GM12878 (cell line): ENCODE results near the gene GUCA1A. TPM values are rescaled to one million over a fixed set of nuclear protein-coding genes. Genes with fewer than 3 reads are reported as not detected.
A peak's percentile ranks its signal among the peaks of the same experiment; 100 is the strongest.

ENCODE experiments used
- ATAC-seq: fragments of 200-7000 bp; cut with Tn5 transposase; 3 replicates; pipeline ENCODE4 v1.9.1; 2020; ENCODE audit warnings: mild to moderate bottlenecking, moderate library complexity
- BruUV-seq: library from RNA; stranded (reverse); fragments of 400-500 nt; replicated peaks from 2 replicates; lab custom pipeline; 2021; lab: Mats Ljungman, UMichigan
- CTCF ChIA-PET: fragments of 300-600 bp; sonication (Branson Sonifier 250); formaldehyde crosslinking; extraction: SDS; loops from one replicate; lab custom pipeline; 2021; ENCODE audit warnings: inconsistent platforms; lab: Yijun Ruan, JAX
- POLR2A ChIA-PET: fragments of 350-600 bp; formaldehyde crosslinking; extraction: SDS; loops from one replicate; lab custom pipeline; 2021; ENCODE audit warnings: inconsistent platforms; lab: Charles Lee
- RAD21 ChIA-PET: fragments of 300-600 bp; sonication (Branson Sonifier 250); formaldehyde crosslinking; loops from one replicate; lab custom pipeline; 2023; ENCODE audit warnings: antibody characterized with exemption; ENCODE audit not compliant: unreplicated experiment; lab: Charles Lee
- SMC1A ChIA-PET: fragments of 300-600 bp; sonication (Branson Sonifier 250); formaldehyde crosslinking; loops from one replicate; lab custom pipeline; 2023; ENCODE audit not compliant: unreplicated experiment, uncharacterized antibody; lab: Charles Lee
- DNase-seq: peaks from one replicate; pipeline ENCODE4 v3.0.0-alpha.2; 2011; ENCODE audit warnings: low read depth, low spot score
- FAIRE-seq: peaks from 3 replicates; lab custom pipeline; 2011; peaks lifted over from hg19 to GRCh38; lab: Jason Lieb, UNC
- H2AFZ ChIP-seq: 2 replicates; pipeline ENCODE4 v1.6.0; 2011; ENCODE audit warnings: low read depth, low read length, control low read depth; ENCODE audit not compliant: control insufficient read depth
- H3K27ac ChIP-seq: 2 replicates; pipeline ENCODE4 v1.5.1; 2011; ENCODE audit warnings: control low read depth; ENCODE audit not compliant: control insufficient read depth, insufficient read depth
- H3K27me3 ChIP-seq, 2 experiments: replicated peaks in 1 of 2; 2 replicates each; pipeline versions ENCODE4 v1.6.0 to v1.6.1; 2011; ENCODE audit warnings: low read length in 1 of 2; ENCODE audit not compliant: control insufficient read depth in 2 of 2, insufficient read depth in 2 of 2
- H3K36me3 ChIP-seq, 2 experiments: 2 replicates each; pipeline ENCODE4 v1.5.1; 2011; ENCODE audit warnings: low read length in 1 of 2; ENCODE audit not compliant: control insufficient read depth in 2 of 2, insufficient read depth in 2 of 2
- H3K4me1 ChIP-seq: 2 replicates; pipeline ENCODE4 v1.6.1; 2011; ENCODE audit warnings: mild to moderate bottlenecking, low read length, moderate library complexity, mixed read lengths; ENCODE audit not compliant: control insufficient read depth, insufficient read depth
- H3K4me2 ChIP-seq: 2 replicates; pipeline ENCODE4 v1.6.0; 2011; ENCODE audit warnings: control low read depth; ENCODE audit not compliant: control insufficient read depth, insufficient read depth
- H3K4me3 ChIP-seq: fragments of 200-600 bp; sonication (generic); 2 replicates; pipeline ENCODE4 v1.5.1; 2016
- H3K79me2 ChIP-seq: 2 replicates; pipeline ENCODE4 v1.6.0; 2011; ENCODE audit warnings: low read length; ENCODE audit not compliant: control insufficient read depth, insufficient read depth
- H3K9ac ChIP-seq: 2 replicates; pipeline ENCODE4 v1.8.0; 2011; ENCODE audit warnings: low read length, control low read depth, mixed read lengths; ENCODE audit not compliant: control insufficient read depth, insufficient read depth
- H3K9me3 ChIP-seq: replicated peaks from 3 replicates; pipeline ENCODE4 v1.5.1; 2011; ENCODE audit warnings: mild to moderate bottlenecking, low read length; ENCODE audit not compliant: control insufficient read depth, insufficient read depth
- H4K20me1 ChIP-seq: 2 replicates; pipeline ENCODE4 v1.6.0; 2011; ENCODE audit not compliant: control insufficient read depth, insufficient read depth
- BRCA1 ChIP-seq: IDR thresholded peaks from 2 replicates; pipeline ENCODE4 v1.6.1; 2011; ENCODE audit warnings: low read depth, low read length, improper control_type of control experiment
- IKZF2 ChIP-seq, 2 experiments: fragments of 450-650 bp; IDR thresholded peaks; 2 replicates each; pipeline ENCODE4 v1.6.1; 2017; ENCODE audit warnings: mild to moderate bottlenecking in 2 of 2, moderate library complexity in 2 of 2
- IRF3 ChIP-seq: fragments of 450-650 bp; IDR thresholded peaks from 2 replicates; pipeline ENCODE4 v1.6.1; 2014; ENCODE audit warnings: mild to moderate bottlenecking
- NFIC ChIP-seq: IDR thresholded peaks from 2 replicates; pipeline ENCODE4 v1.6.1; 2012; ENCODE audit warnings: low read depth, mild to moderate bottlenecking, inconsistent platforms, low read length, moderate library complexity
- NR2C1 ChIP-seq: fragments of 450-650 bp; IDR thresholded peaks from 2 replicates; pipeline ENCODE4 v1.6.1; 2017; ENCODE audit warnings: antibody characterized with exemption, mild to moderate bottlenecking, moderate library complexity
- SREBF1 ChIP-seq: IDR thresholded peaks from 2 replicates; pipeline ENCODE4 v1.6.1; 2012; ENCODE audit warnings: mild to moderate bottlenecking, low read length
- ZNF207 ChIP-seq: fragments of 450-650 bp; IDR thresholded peaks from 2 replicates; pipeline ENCODE4 v1.6.1; 2014; ENCODE audit warnings: antibody characterized with exemption, mild to moderate bottlenecking, borderline replicate concordance
- WGBS: methylation state at CpG from one replicate; pipeline ENCODE4 v1.1.6; 2016; ENCODE audit warnings: low lambda C conversion rate; ENCODE audit not compliant: insufficient replicate concordance, insufficient coverage; ENCODE audit errors: missing lambda C conversion rate; 5-methylcytosine and 5-hydroxymethylcytosine counted together
- in situ Hi-C: fragments of 300-500 bp; cut with MboI; formaldehyde crosslinking; loops from 9 replicates; pipeline ENCODE4 v1.14.3; 2018; ENCODE audit warnings: mixed read lengths
- intact Hi-C: fragments of 100-400 bp; cut with micrococcal nuclease; formaldehyde crosslinking; loops from one replicate; pipeline ENCODE4 v1.14.2; 2022; ENCODE audit not compliant: unreplicated experiment
- polyA plus RNA-seq, 11 experiments: library from polyadenylated mRNA; depleted of rRNA in 4 of 11; unstranded in 6 of 11; stranded (reverse) in 5 of 11; fragments of >200 nt; fragmentation: Nextera tagmentation in 4 of 11; fragmentation: Illumina TruSeq in 1 of 11; extraction: Ambion mirVana in 4 of 11; extraction: Trizol in 1 of 11; gene quantifications; 1 replicate in 1 of 11; 2 replicates in 10 of 11; pipeline versions ENCODE4 v1.2.1 to v1.2.3, GENCODE V29; 2011 to 2016; ENCODE audit warnings: inconsistent platforms in 2 of 11, missing spikeins in 2 of 11, low read depth in 1 of 11
- total RNA-seq, 4 experiments: library from RNA; depleted of rRNA in 3 of 4; stranded (reverse); fragments of >200 nt in 3 of 4; fragmentation: Illumina TruSeq in 1 of 4; extraction: Trizol in 1 of 4; gene quantifications; 2 replicates each; pipeline versions ENCODE4 v1.2.1 to v1.2.3, GENCODE V29; 2013 to 2021
- TF ChIP-seq, protein P1 (sequence below), 3 experiments: IDR thresholded peaks in 2 of 3; conservative IDR thresholded peaks in 1 of 3; 2 replicates each; pipeline ENCODE4 v1.5.1; 2011; ENCODE audit warnings: low read depth in 3 of 3, low read length in 3 of 3, mild to moderate bottlenecking in 3 of 3, control low read depth in 2 of 3, moderate library complexity in 2 of 3, inconsistent platforms in 1 of 3, mixed read lengths in 1 of 3; ENCODE audit not compliant: control insufficient read depth in 2 of 3, insufficient read depth in 1 of 3; ENCODE audit errors: extremely low read depth in 1 of 3
- TF ChIP-seq, protein P2 (sequence below): fragments of 450-650 bp; formaldehyde crosslinking; IDR thresholded peaks from 2 replicates; pipeline ENCODE4 v1.5.0; 2022; ENCODE audit warnings: mild to moderate bottlenecking, missing genetic modification characterization

The GUCA1A gene
- total and polyA plus RNA-seq, 10 of the 15 experiments (the other 5 are each of a cell fraction or from before 2014, with no cell fraction given) = not detected

DNA sequence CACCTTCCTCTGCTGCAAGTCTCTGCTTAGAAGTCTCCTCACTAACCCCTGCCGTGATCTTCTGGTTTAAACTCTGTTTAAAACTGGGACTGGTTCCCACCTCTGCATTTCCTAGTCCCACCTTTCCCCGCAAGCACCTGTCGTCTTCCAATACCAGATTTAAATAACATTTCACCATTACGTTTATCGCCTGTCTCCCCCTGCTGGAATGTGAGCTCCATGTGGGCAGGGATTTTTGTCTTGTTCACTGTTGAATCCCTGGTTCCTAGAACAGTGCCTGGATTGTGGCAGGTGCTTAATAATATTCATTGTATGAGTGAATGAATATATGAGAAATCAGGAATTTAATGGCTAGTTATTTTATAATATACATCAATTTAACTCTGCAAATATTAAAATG is 2.7 kb downstream of the GUCA1A start:
- DNase-seq (no peak), ATAC-seq (no peak), FAIRE-seq (no peak)
- no peak overlapping the region for H3K4me3 ChIP-seq
- H3K9ac ChIP-seq = no peak overlapping the region
- WGBS = 40% methylated on average over 5 of the region's 5 CpGs
- H3K4me1 ChIP-seq = no peaks in the 10 kb centered on the region
- no peaks in the 10 kb centered on the region for H3K36me3 ChIP-seq
- H3K4me2 ChIP-seq = no peak overlapping the region
- in situ Hi-C loops = no loop called here
- TF ChIP-seq NFIC (no peak), ZNF207 (no peak)
- TF ChIP-seq, protein P1, sequence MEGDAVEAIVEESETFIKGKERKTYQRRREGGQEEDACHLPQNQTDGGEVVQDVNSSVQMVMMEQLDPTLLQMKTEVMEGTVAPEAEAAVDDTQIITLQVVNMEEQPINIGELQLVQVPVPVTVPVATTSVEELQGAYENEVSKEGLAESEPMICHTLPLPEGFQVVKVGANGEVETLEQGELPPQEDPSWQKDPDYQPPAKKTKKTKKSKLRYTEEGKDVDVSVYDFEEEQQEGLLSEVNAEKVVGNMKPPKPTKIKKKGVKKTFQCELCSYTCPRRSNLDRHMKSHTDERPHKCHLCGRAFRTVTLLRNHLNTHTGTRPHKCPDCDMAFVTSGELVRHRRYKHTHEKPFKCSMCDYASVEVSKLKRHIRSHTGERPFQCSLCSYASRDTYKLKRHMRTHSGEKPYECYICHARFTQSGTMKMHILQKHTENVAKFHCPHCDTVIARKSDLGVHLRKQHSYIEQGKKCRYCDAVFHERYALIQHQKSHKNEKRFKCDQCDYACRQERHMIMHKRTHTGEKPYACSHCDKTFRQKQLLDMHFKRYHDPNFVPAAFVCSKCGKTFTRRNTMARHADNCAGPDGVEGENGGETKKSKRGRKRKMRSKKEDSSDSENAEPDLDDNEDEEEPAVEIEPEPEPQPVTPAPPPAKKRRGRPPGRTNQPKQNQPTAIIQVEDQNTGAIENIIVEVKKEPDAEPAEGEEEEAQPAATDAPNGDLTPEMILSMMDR (IDR thresholded peaks at IDR 0.05 in 2 of 3, conservative IDR thresholded peaks at IDR 0.05 in 1 of 3; ENCODE audit: control insufficient read depth in 2 of 3, extremely low read depth in 1 of 3, insufficient read depth in 1 of 3, low read depth in 3 of 3, low read length in 3 of 3) = 0 out of 6 replicates have a peak, but pooled peaks of 2 of the 3 experiments have one; percentile 2 to 10
- ChIA-PET CTCF (interaction anchor here (0.5 to 1.0 kb wide), 2 partner anchors 72 to 100 kb away, joined by 3 to 4 read pairs; no protein-coding TSS in a partner anchor), RAD21 (interaction anchor here (0.6 kb wide), 1 partner anchor 716 kb away, joined by 3 read pairs; no protein-coding TSS in a partner anchor), SMC1A (no interaction called here), POLR2A (interaction anchor here (0.6 to 0.7 kb wide), 2 partner anchors 57 to 107 kb away, joined by 5 to 10 read pairs; no protein-coding TSS in a partner anchor)
- no peaks in the 10 kb centered on the region for H3K27me3 ChIP-seq
- H3K79me2 ChIP-seq = no peaks in the 10 kb centered on the region
- H4K20me1 ChIP-seq = no peaks in the 10 kb centered on the region
- no peak overlapping the region for H2AFZ ChIP-seq
- no peak overlapping the region for H3K27ac ChIP-seq
- intact Hi-C loops = no loop called here
- no TSS peak for BruUV-seq
- no peaks in the 10 kb centered on the region for H3K9me3 ChIP-seq

DNA sequence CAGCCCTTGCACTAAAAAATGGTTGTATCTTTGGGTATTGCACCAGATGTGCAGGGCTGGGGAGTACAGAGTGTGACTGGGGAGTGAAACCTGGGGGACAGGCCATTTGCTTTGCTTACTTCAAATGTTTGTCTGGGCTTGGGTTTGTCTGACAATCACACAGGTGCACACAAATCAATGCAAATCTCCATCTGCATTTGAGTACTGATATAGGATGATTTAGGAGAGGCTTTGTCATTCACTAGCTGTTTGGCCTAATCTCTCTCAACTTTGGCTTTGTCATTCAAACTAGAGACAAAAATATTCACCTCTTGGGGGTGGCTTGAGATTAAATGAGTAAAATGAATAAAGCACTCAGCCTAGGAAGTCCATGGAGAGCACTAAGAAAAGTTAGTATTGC is 3.8 kb downstream of the GUCA1A start:
- no peak for FAIRE-seq
- RAD21 ChIA-PET = no interaction called here
- H3K9me3 ChIP-seq = no peaks in the 10 kb centered on the region
- H3K9ac ChIP-seq = no peak overlapping the region
- BruUV-seq = no TSS peak
- intact Hi-C loops = no loop called here
- no peaks in the 10 kb centered on the region for H3K36me3 ChIP-seq
- SMC1A ChIA-PET = interaction anchor here (0.6 kb wide), 1 partner anchor 75 kb away, joined by 3 read pairs; no protein-coding TSS in a partner anchor
- H3K79me2 ChIP-seq = no peaks in the 10 kb centered on the region
- DNase-seq = no peak
- H3K4me2 ChIP-seq = no peak overlapping the region
- no peak for ATAC-seq
- no peak overlapping the region for H3K4me3 ChIP-seq
- no peaks in the 10 kb centered on the region for H4K20me1 ChIP-seq
- no peak overlapping the region for H3K27ac ChIP-seq
- in situ Hi-C loops = no loop called here
- H3K4me1 ChIP-seq = no peaks in the 10 kb centered on the region
- TF ChIP-seq BRCA1 (no peak), NR2C1 (no peak), IRF3 (no peak), SREBF1 (no peak), IKZF2 (IDR thresholded peaks at IDR 0.05) (no peak)
- TF ChIP-seq, protein P2, sequence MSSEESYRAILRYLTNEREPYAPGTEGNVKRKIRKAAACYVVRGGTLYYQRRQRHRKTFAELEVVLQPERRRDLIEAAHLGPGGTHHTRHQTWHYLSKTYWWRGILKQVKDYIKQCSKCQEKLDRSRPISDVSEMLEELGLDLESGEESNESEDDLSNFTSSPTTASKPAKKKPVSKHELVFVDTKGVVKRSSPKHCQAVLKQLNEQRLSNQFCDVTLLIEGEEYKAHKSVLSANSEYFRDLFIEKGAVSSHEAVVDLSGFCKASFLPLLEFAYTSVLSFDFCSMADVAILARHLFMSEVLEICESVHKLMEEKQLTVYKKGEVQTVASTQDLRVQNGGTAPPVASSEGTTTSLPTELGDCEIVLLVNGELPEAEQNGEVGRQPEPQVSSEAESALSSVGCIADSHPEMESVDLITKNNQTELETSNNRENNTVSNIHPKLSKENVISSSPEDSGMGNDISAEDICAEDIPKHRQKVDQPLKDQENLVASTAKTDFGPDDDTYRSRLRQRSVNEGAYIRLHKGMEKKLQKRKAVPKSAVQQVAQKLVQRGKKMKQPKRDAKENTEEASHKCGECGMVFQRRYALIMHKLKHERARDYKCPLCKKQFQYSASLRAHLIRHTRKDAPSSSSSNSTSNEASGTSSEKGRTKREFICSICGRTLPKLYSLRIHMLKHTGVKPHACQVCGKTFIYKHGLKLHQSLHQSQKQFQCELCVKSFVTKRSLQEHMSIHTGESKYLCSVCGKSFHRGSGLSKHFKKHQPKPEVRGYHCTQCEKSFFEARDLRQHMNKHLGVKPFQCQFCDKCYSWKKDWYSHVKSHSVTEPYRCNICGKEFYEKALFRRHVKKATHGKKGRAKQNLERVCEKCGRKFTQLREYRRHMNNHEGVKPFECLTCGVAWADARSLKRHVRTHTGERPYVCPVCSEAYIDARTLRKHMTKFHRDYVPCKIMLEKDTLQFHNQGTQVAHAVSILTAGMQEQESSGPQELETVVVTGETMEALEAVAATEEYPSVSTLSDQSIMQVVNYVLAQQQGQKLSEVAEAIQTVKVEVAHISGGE (CRISPR knock-in tag) = no peak
- POLR2A ChIA-PET = no interaction called here
- CTCF ChIA-PET = interaction anchor here (2.1 kb wide), 1 partner anchor 370 kb away, joined by 5 read pairs; no protein-coding TSS in a partner anchor
- no peak overlapping the region for H2AFZ ChIP-seq
- no peaks in the 10 kb centered on the region for H3K27me3 ChIP-seq
